Mononuclear cell (primary cell): ENCODE measurements around the gene MCM3AP. TPM values are rescaled to one million over a fixed set of nuclear protein-coding genes. Genes with fewer than 3 reads are reported as not detected.
"Not testable (repeated sequence)": the region's sequence is repeated elsewhere in the genome, so short reads cannot be mapped to it uniquely, and the experiment has no call there.

ENCODE experiments used
- H3K27me3 ChIP-seq: 2 replicates; pipeline ENCODE4 v1.6.0; 2011; ENCODE audit warnings: low read length, control low read depth; ENCODE audit not compliant: insufficient read depth
- H3K4me1 ChIP-seq: 2 replicates; pipeline ENCODE4 v1.5.1; 2011; ENCODE audit warnings: mild to moderate bottlenecking, low read length, control low read depth; ENCODE audit not compliant: insufficient read depth
- H3K4me3 ChIP-seq: 2 replicates; pipeline ENCODE4 v1.5.1; 2011; ENCODE audit warnings: mild to moderate bottlenecking, low read length, moderate library complexity
- H3K9me3 ChIP-seq: 2 replicates; pipeline ENCODE4 v1.5.1; 2011; ENCODE audit warnings: low read depth, mild to moderate bottlenecking, control low read depth, low read length
- total RNA-seq: library from RNA; depleted of rRNA; stranded (reverse); fragments of >200 nt; gene quantifications from one replicate; pipeline ENCODE4 v1.2.3, GENCODE V29; 2012

MCM3AP gene
- total RNA-seq, 1 donor, result 38.8 TPM

- H3K4me3 ChIP-seq, result no peak overlapping the region
- no peaks in the 10 kb centered on the region for H3K9me3 ChIP-seq
- no peaks in the 10 kb centered on the region for H3K4me1 ChIP-seq
- no peaks in the 10 kb centered on the region for H3K27me3 ChIP-seq
These were observed 39.1 kb downstream of the MCM3AP start for GRCh38 chr21:46246345-46246744.

- H3K9me3 ChIP-seq, result no peaks in the 10 kb centered on the region
- H3K4me1 ChIP-seq, result no peaks in the 10 kb centered on the region
- H3K27me3 ChIP-seq, result no peaks in the 10 kb centered on the region
- no peak overlapping the region for H3K4me3 ChIP-seq
These were observed 40.0 kb downstream of the MCM3AP start for GRCh38 chr21:46245213-46245915.

DNA sequence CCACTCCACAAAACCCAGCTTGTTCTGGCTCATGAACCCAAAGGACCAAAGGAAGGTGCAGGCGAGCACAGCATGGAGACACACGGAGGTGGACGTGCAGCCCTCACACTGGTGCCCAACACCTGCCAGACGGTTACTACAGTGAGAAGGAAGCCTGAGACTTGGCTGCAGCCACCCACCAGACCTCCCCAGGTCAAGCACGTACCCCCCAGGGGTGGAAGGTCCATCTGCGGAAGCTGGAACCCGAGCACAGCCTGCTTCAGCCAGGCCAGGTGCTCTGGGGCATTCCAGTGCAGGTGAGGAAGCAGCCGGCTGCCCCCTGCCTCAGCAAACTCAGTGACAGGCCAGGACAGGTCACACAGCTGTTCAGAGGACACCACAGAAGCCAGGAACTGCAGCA lies 40.8 kb downstream of the MCM3AP start:
- H3K4me1 ChIP-seq, result no peaks in the 10 kb centered on the region
- H3K4me3 ChIP-seq, result no peak overlapping the region
- H3K9me3 ChIP-seq, result no peaks in the 10 kb centered on the region
- H3K27me3 ChIP-seq, result no peaks in the 10 kb centered on the region

DNA sequence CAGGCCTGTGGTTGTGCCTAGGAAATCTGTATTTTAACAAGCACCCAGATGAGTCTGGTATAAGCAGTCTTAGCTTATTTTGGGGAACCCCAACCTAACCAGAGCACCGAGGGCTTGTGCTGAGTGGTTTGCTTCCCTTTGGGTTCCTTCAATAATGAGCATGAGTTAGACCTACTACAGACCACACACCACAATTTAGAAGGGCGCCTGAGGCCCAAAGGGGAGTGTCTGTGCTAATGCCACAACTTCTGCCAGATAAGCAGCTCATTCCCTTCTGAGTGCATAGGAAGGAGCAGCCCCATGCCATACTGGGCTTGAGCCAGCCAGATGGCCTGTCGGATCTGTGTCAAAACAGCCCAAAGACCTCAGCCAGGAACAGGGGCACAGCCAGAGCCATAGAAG lies 41.5 kb downstream of the MCM3AP start:
- H3K27me3 ChIP-seq, result no peaks in the 10 kb centered on the region
- no peak overlapping the region for H3K4me3 ChIP-seq
- H3K9me3 ChIP-seq, result no peaks in the 10 kb centered on the region
- H3K4me1 ChIP-seq, result no peaks in the 10 kb centered on the region

- Histone ChIP-seq H3K4me3 (no peak overlapping the region), H3K27me3 (no peaks in the 10 kb centered on the region), H3K9me3 (no peaks in the 10 kb centered on the region), H3K4me1 (no peaks in the 10 kb centered on the region)
These were observed 42.1 kb downstream of the MCM3AP start for GRCh38 chr21:46243325-46243724.

GRCh38 chr21:46241577-46241976 lies 43.8 kb downstream of the MCM3AP start:
- H3K4me1 ChIP-seq, H3K9me3 ChIP-seq, H3K27me3 ChIP-seq, H3K4me3 ChIP-seq: not testable (repeated sequence)

- Histone ChIP-seq H3K27me3 (no peaks in the 10 kb centered on the region), H3K4me1 (no peaks in the 10 kb centered on the region), H3K4me3 (no peak overlapping the region)
These were observed 45.5 kb downstream of the MCM3AP start for GRCh38 chr21:46239817-46240325.

GRCh38 chr21:46237474-46237873 lies 47.9 kb downstream of the MCM3AP start:
- Histone ChIP-seq H3K27me3 (no peaks in the 10 kb centered on the region), H3K4me3 (no peak overlapping the region), H3K4me1 (no peaks in the 10 kb centered on the region), H3K9me3 (no peaks in the 10 kb centered on the region)

More at GRCh38 chr21:46239817-46240325, 45.5 kb downstream of the MCM3AP start:
- H3K9me3 ChIP-seq, result no peaks in the 10 kb centered on the region

DNA sequence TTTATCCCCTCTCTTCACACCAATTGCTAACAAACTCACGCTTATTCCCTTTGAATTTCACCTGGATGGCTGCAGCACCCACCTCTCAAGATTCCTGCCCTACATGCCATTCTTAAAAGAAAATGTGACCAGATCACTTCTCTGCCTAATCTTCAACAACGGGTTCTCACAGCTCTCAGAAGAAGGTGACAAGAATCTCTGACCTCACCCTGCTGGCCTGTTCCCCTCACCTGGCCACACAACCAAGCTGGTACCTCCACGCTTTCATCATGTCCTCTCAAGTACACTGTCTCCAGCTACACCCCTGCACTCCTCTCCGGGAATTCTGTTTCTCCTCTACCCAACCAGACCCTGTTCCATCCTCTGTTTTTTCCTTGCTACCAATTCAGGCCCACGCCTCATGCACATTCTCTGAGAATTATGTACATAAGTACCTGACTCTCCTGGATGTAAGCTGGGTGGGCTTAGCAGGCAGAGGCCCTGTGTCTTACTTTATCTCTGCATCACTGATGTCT lies 50.9 kb downstream of the MCM3AP start:
- H3K27me3 ChIP-seq, result no peaks in the 10 kb centered on the region
- H3K9me3 ChIP-seq, result no peaks in the 10 kb centered on the region
- H3K4me3 ChIP-seq, result no peak overlapping the region
- H3K4me1 ChIP-seq, result peaks cover 7% of the 10 kb centered on the region

GRCh38 chr21:46229923-46230260 lies 55.5 kb downstream of the MCM3AP start:
- Histone ChIP-seq H3K4me1 (peaks cover 29% of the 10 kb centered on the region), H3K4me3 (no peak overlapping the region), H3K27me3 (no peaks in the 10 kb centered on the region), H3K9me3 (no peaks in the 10 kb centered on the region)

DNA sequence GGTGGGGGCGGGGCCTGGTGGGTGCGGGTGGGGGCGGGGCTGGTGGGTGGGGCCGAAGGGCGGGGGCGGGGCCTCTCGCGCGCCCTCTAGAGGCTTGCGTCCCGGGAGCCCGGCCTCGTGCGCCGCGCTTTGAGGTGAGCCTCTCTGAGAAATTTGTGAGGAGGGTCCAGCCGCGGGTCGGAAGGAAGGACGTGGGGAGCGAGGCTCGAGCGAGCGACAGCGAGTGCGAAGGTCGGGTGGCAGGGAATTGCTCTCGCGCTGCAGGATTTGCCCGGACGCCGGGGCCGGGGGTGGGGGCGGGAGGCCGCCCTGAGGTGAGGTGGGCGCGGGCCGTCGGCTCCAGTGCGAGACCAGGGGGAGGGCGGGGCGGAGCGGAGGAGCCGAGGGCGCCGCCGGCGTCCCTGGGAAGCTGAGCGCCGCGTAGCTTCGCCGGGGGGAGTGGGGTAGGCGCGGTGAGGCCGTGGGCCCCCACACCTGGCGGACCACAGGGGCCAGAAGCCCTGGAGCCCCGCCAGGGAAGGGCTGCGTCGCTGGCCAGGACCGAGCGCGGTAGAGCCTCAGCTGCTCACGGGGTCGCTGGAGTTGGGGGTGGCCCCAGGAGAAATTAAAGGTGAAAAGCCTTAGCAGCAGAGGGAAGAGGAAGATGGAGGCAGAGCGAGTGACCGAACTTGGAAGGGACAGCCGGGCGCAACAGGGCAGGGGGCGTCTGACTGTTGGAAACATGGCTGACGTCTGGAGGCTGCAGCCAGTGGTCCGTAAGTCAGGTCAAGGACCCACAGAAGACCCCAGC lies 56.1 kb downstream of the MCM3AP start:
- Histone ChIP-seq H3K4me3 (peak overlapping the region; percentile 32), H3K9me3 (no peaks in the 10 kb centered on the region), H3K4me1 (peaks cover 29% of the 10 kb centered on the region), H3K27me3 (no peaks in the 10 kb centered on the region)

GRCh38 chr21:46228345-46229051 lies 56.9 kb downstream of the MCM3AP start, which contains the start of gene LSS:
TSS of gene LSS (minus strand) at chr21:46228774. CDS start at chr21:46228745, 29 bp downstream.
- peak within 1 kb of the TSS; percentile 67 for H3K4me3 ChIP-seq
- no peaks in the 10 kb centered on the region for H3K27me3 ChIP-seq
- H3K4me1 ChIP-seq, result peaks cover 29% of the 10 kb centered on the region
- H3K9me3 ChIP-seq, result no peaks in the 10 kb centered on the region

- Histone ChIP-seq H3K27me3 (no peaks in the 10 kb centered on the region), H3K9me3 (no peaks in the 10 kb centered on the region), H3K4me3 (peak overlapping the region; percentile 67), H3K4me1 (peaks cover 29% of the 10 kb centered on the region)
These were observed 57.5 kb downstream of the MCM3AP start for GRCh38 chr21:46227811-46228344.

DNA sequence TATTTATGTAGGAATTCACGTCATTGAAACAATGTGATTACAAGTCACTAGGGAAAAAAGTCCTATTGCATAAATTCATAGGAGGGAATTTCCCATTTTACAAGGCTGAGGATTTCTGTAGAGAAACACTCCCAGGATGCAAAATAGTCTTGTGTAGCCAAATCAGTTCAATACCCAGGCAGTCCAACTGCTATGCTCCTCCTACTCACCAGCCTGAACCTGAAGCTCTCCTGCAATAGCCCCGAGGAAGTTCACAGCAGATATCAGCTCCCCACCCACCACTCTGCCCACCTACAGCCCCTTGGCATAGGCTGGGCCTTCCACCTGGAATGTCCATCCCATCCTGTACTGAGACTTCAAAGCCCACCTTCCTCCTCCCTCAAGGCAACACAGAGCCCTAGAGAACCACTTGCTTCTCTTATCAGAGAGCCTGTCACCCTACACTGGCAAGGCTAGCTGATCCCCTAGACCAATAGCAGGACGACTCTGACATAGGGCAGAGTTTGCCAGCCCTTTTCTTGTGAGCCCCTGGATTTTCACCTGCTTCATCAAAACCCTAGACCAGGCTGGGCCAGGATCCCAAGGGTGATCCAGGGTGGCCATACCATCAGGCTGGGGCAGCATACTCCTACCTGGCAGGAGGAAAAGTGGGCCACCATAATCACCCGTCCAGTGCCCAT lies 58.4 kb downstream of the MCM3AP start:
- peaks cover 29% of the 10 kb centered on the region for H3K4me1 ChIP-seq
- no peak overlapping the region for H3K4me3 ChIP-seq
- no peaks in the 10 kb centered on the region for H3K27me3 ChIP-seq
- no peaks in the 10 kb centered on the region for H3K9me3 ChIP-seq
